Skeletal muscle satellite cell (primary cell): ENCODE results near the gene TNFSF10. TPM values are rescaled to one million over a fixed set of nuclear protein-coding genes. Genes with fewer than 3 reads are reported as not detected.

Experiments used
- H3K27me3 ChIP-seq: 2 replicates; pipeline ENCODE4 v1.7.0; 2013; ENCODE audit warnings: low read length; ENCODE audit not compliant: control insufficient read depth, insufficient read depth
- H3K36me3 ChIP-seq: 2 replicates; pipeline ENCODE4 v1.7.0; 2013; ENCODE audit warnings: mild to moderate bottlenecking, control low read depth, low read length; ENCODE audit not compliant: insufficient read depth
- H3K4me1 ChIP-seq: 2 replicates; pipeline ENCODE4 v1.7.0; 2013; ENCODE audit warnings: low read length; ENCODE audit not compliant: control insufficient read depth, insufficient read depth
- H3K4me2 ChIP-seq: 2 replicates; pipeline ENCODE4 v1.7.0; 2013; ENCODE audit warnings: mild to moderate bottlenecking, low read length
- H3K4me3 ChIP-seq: 2 replicates; pipeline ENCODE4 v1.7.0; 2013; ENCODE audit warnings: low read length
- H3K9ac ChIP-seq: 2 replicates; pipeline ENCODE4 v1.7.0; 2013; ENCODE audit warnings: mild to moderate bottlenecking, low read depth, low read length, moderate library complexity
- H3K9me3 ChIP-seq: replicated peaks from 2 replicates; pipeline ENCODE4 v1.7.0; 2013; ENCODE audit warnings: mild to moderate bottlenecking, control low read depth, low read length
- small RNA-seq: library from RNA; depleted of rRNA; stranded (forward); fragments of <200 nt; gene quantifications from one replicate; pipeline ENCODE3, GENCODE V24; 2012

The TNFSF10 gene

DNA sequence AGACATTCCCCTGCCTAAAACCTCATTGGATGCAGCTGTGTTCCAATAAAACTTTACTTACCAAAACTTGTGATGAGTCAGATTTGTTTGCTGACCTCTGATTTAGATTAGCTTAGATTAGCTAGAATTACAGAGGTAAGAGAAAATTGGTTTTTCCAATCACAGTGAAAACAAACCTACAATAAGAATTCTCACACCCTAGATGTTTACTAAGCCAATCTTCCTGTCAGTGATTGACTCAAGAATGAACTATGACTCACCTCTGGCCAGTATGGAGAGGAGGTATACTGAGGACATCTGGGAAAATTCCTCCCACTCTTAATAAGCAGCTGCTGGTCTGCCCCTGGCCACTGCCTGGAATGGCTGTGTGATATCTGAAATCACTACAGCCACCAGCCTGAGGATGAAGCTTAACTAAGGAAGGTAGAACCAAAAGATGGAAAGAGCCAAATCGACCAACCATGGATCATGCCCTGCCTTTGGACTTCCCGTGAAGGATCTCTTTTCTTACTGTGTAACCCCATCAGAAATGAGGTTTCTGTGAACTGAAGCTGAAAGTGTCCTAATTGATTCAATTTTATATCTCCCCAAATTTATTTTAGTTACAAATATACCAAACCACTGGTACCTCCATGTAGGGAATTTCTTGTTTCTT, 55.9 kb downstream of the TNFSF10 start:
- no peak overlapping the region for H3K4me3 ChIP-seq

DNA sequence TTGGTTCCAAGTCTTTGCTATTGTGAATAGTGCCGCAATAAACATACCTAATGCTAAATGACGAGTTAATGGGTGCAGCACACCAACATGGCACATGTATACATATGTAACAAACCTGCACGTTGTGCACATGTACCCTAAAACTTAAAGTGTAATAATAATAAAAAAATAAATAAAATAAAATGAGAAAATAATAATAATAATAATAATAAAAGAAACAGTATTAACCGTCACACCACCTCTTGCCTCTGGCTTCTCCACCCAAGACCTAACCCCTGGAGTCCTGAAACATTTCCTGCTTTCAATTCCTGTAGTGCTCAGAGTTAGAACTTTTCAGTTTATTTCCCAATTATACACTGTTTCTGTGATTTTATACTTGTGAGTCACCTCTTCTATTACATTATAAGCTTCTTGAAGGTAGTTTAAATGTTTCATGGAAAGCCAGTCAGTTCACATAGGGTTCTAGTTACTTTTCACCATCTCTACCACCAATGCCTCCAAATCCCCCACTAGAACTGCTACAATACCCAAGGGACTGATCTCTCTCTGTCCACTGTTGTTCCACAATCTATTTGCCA, 56.6 kb downstream of the TNFSF10 start:
- Histone ChIP-seq H3K4me1 (peaks cover 6% of the 10 kb centered on the region), H3K9me3 (no peaks in the 10 kb centered on the region), H3K36me3 (no peaks in the 10 kb centered on the region)

More for the DNA sequence above, 55.9 kb downstream of the TNFSF10 start:
- Histone ChIP-seq H3K27me3 (no peaks in the 10 kb centered on the region), H3K4me2 (no peak overlapping the region), H3K4me1 (peaks cover 6% of the 10 kb centered on the region), H3K9me3 (no peaks in the 10 kb centered on the region), H3K9ac (no peak overlapping the region), H3K36me3 (no peaks in the 10 kb centered on the region)

DNA sequence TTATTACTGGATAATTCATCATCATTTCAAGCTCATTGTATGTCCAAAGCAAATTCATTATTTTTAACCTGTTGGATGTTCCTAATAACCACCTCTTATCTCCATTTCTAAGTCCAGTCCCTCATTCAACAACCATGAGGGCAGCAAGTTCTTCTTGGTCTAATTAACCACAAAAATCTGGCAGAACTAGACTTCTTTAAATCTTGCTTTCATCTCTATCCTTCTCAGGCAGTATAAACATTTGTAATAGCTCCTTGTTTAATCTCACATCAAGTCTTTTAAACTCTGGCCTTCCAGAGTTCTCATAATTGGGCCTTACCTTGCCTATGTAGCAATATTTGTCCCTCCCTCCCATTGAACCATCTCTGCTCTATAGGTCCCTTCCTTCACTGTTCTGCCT, 57.9 kb downstream of the TNFSF10 start:
- H3K27me3 ChIP-seq = no peaks in the 10 kb centered on the region
- H3K9me3 ChIP-seq = no peaks in the 10 kb centered on the region
- no peak overlapping the region for H3K4me3 ChIP-seq
- no peak overlapping the region for H3K4me2 ChIP-seq
- no peak overlapping the region for H3K9ac ChIP-seq
- no peaks in the 10 kb centered on the region for H3K36me3 ChIP-seq
- H3K4me1 ChIP-seq = peaks cover 6% of the 10 kb centered on the region

More for the DNA sequence above, 56.6 kb downstream of the TNFSF10 start:
- Histone ChIP-seq H3K4me3 (no peak overlapping the region), H3K4me2 (no peak overlapping the region), H3K9ac (no peak overlapping the region), H3K27me3 (no peaks in the 10 kb centered on the region)

DNA sequence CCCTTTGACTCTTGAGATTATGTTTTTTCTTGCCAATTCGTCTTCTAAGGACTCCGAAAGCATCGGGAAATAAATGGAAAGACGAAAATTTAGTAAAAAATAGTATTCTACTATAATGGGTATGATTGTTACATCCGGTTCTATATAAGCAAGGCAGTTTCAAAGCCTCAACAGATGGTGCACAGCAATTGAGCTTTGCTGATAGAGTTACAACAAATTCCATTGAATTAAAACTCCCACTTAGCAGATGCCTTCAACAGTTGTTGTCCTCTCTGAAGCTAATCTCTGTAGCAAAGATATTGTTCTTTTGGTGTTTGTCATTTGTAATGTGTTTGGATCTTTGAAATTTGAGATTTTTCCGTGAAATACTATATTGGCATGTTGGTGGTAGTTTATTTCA, 58.9 kb downstream of the TNFSF10 start:
- Histone ChIP-seq H3K4me3 (no peak overlapping the region), H3K36me3 (no peaks in the 10 kb centered on the region), H3K27me3 (no peaks in the 10 kb centered on the region), H3K4me1 (peaks cover 6% of the 10 kb centered on the region), H3K9me3 (no peaks in the 10 kb centered on the region), H3K9ac (no peak overlapping the region), H3K4me2 (no peak overlapping the region)

DNA sequence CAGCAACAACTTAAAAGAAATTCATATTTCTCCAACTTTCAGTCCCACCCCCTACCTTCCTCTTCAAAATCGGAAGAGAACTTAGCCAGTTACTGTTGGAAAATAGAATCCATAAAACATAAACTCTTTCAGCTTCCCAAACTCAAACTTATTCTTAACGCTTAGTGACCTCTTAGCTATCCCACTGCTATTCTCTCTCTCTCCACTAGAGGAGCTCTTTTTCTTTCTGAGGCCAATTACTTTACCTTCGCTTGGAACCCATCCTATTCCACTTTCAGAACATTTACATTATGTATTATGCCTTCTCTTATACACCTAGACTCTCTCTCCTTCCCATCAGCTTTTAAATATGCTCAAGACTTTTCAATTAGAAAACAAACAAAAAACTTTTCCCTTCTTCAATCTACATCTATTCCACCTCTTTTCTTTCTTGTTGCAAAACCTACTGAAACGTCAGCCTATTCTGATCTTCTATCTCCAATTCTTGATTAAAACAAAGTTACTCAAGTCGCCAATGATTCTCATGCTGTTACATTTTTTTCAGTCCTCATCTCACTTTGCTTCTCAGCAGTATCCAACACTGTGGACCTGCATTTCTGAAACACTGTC, 61.6 kb downstream of the TNFSF10 start:
- Histone ChIP-seq H3K4me2 (no peak overlapping the region), H3K4me3 (no peak overlapping the region), H3K4me1 (no peaks in the 10 kb centered on the region), H3K9me3 (no peaks in the 10 kb centered on the region), H3K27me3 (no peaks in the 10 kb centered on the region), H3K36me3 (no peaks in the 10 kb centered on the region), H3K9ac (no peak overlapping the region)

DNA sequence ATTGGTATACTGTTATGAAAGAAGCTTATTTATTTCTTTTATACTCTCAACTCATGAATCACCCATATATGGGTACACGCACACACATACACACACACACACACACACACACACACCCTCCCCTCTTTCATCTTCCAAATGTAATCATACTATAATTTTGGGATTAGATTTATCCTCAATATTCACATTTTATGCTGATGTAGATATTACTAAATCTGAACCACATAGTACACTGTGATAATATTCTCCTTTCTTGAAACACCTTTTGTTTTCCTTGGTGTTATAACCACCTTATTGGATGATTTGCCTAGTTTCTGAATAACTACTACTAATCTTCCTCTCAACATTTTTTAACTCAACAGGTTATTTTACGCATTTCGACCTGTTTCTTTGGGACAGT, 66.8 kb downstream of the TNFSF10 start:
- peaks cover 3% of the 10 kb centered on the region for H3K27me3 ChIP-seq
- H3K4me3 ChIP-seq = no peak overlapping the region
- H3K36me3 ChIP-seq = no peaks in the 10 kb centered on the region
- no peaks in the 10 kb centered on the region for H3K9me3 ChIP-seq
- peaks cover 10% of the 10 kb centered on the region for H3K4me1 ChIP-seq
- no peak overlapping the region for H3K4me2 ChIP-seq
- H3K9ac ChIP-seq = no peak overlapping the region

Small RNA genes lying within 50 kb of the gene (small RNA-seq; reads per million reads assigned to genes)
- gene AC007919.1 = not detected
